GM21717 (cell line): Measurements from ENCODE around the gene BMP2.

Experiments
- ATAC-seq: cut with Tn5 transposase; IDR thresholded peaks from one replicate; pipeline ENCODE4 v1.9.1; 2021; ENCODE audit warnings: mild to moderate bottlenecking, moderate library complexity; ENCODE audit not compliant: unreplicated experiment

Gene BMP2

DNA sequence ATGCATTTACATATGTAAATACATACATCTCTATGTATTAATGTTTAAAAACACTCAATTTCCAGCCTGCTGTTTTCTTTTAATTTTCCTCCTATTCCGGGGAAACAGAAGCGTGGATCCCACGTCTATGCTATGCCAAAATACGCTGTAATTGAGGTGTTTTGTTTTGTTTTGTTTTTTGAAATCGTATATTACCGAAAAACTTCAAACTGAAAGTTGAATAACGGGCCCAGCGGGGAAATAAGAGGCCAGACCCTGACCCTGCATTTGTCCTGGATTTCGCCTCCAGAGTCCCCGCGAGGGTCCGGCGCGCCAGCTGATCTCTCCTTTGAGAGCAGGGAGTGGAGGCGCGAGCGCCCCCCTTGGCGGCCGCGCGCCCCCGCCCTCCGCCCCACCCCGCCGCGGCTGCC is 355 bp upstream of the BMP2 start:
- no peak for ATAC-seq

DNA sequence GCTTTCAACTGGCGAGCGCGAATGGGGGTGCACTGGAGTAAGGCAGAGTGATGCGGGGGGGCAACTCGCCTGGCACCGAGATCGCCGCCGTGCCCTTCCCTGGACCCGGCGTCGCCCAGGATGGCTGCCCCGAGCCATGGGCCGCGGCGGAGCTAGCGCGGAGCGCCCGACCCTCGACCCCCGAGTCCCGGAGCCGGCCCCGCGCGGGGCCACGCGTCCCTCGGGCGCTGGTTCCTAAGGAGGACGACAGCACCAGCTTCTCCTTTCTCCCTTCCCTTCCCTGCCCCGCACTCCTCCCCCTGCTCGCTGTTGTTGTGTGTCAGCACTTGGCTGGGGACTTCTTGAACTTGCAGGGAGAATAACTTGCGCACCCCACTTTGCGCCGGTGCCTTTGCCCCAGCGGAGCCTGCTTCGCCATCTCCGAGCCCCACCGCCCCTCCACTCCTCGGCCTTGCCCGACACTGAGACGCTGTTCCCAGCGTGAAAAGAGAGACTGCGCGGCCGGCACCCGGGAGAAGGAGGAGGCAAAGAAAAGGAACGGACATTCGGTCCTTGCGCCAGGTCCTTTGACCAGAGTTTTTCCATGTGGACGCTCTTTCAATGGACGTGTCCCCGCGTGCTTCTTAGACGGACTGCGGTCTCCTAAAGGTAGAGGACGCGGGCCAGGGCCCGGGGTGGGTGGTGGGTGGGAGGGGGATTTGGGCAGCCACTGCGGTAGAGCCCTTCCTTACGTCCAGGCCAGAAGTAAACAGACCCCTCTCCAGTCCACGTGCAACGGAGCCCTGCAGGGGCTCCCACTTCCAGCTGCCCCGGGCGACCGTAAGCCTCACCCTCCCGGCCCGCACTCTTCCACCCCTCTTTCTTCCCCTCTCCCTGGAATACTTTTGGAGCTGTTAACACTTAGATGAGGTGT is 998 bp downstream of the BMP2 start:
- ATAC-seq: no peak

DNA sequence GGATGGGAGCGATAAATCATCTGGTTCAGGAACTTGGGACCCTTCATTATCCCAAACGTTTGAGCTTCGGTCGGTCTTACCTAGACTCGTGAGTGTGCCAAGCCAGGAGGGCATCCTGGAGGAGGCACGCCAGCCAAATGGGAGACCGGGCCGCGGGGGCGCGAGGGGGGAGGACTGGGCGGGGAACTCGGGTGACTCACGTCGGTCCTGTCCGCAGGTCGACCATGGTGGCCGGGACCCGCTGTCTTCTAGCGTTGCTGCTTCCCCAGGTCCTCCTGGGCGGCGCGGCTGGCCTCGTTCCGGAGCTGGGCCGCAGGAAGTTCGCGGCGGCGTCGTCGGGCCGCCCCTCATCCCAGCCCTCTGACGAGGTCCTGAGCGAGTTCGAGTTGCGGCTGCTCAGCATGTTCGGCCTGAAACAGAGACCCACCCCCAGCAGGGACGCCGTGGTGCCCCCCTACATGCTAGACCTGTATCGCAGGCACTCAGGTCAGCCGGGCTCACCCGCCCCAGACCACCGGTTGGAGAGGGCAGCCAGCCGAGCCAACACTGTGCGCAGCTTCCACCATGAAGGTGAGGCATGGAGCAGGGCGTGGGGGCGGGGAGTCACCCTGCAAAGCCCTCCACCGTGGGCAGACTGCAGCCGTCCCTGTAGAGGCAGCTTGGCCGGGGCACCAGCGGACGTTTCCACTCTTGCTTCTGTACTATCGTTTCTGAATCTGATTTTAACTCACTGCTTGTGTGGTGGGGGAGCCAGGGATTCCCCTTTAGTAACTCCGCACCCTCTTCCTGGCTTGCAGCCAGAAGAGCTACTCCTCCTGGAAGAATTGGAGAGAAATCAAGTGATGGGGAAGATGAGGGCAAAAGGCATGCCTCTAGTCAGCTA is 2.7 kb downstream of the BMP2 start:
- no peak for ATAC-seq

DNA sequence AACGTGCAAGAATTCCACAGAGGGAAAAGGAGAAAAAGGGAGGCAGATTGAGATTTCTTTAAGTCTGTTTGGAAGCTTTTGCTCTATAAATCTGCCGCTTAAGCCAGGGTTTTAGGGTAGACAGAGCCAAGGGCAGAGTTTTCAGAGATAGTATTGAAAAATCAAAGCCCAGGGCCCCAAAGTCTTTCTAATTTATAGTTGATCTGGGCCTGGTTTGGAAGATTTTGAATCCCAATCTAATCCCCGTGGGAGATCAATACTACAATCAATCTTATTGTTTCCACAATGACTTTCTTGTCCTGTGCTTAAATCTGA is 3.3 kb downstream of the BMP2 start:
- no peak for ATAC-seq

DNA sequence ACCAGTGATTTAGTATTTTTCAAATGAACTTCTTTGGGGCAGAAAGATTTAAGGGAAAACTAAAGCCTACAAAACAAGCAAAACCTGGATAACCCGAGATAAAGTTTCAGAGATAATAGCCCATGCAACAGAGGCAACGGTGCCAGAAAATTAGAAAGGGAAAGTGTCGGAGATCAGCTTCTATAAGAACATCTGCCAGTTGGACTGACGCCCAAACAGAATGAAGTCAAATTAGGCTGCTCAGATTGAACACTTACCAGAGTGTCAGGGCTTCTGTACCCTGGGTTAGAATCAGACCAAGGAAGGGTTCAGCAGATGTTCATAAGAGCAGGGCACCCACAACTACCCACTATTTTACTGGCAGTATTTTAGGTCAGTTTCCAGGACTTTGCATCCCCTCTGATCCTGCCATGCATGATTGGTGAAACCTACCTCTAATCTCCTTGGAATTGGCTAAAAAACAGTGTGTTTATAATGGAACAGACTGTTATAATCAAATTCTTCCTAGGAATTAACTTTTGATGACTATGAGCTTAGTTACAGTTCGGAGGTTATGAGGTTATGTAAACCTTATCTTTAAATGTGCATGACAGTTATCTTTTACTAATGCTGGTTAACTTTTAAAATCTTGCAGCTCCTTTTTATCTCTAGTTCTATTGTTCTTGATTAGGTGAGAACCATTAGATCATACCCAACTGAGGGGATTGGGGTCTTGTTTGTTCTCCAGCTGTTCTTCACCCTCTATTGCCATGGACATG is 13.1 kb downstream of the BMP2 start:
- no peak for ATAC-seq

DNA sequence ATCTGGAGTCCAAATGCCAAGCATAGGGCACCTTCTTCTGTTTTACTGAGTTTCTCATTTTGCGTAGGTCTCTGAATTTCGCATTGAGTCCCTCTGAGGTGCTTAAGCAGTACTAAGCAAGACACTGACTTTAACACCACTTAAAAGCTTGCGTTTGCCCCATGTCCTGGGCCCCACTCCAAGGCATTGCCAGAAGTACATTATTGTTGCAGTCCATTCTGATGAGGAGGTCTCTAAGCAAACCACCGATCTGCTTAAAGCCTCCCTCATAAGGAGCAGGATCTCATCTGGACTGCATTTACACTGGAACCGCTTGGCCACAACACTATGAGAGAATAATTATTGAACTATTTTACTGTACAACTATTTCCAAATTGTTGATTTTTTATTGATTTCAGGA is 16.3 kb downstream of the BMP2 start:
- no peak for ATAC-seq

DNA sequence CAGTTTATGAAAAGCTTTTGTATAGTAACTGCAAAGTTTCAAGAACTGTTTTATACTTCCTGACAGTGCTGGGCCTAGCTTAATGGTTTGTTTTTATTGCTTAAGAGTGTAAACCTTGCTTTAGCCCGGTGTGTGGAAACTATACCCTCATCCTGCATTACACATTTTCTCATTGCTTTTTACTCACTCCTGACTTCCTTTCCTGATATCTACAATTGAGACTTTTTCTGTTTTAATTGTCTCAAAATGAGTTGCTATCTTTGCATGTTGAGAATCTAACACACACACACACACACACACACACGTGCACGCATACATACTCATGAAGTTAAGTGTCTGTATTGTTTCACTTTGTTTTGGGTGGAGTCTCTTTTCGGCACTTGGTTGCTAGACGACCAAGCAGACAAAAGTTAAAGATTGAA is 16.7 kb downstream of the BMP2 start:
- ATAC-seq: no peak

DNA sequence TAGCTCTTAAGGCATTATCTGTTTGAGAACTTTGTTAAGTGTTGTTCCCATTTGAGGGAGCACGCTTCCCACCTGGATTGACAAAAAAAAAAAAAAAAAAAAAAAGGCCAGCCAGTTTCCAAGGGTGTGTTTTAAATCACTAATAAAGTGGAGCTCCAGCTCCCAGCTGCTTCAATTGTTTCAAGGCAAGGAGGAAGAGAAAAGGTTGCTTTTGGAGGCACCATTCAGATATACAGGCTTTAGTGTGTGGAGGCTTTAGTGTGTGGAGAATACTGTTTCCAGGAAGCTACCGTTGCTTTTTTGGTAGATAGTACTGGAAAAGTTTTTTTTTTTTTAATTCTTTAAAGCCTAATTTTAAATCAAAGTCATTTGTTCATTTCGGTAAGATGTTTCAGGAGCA is 17.3 kb downstream of the BMP2 start:
- ATAC-seq: no peak

DNA sequence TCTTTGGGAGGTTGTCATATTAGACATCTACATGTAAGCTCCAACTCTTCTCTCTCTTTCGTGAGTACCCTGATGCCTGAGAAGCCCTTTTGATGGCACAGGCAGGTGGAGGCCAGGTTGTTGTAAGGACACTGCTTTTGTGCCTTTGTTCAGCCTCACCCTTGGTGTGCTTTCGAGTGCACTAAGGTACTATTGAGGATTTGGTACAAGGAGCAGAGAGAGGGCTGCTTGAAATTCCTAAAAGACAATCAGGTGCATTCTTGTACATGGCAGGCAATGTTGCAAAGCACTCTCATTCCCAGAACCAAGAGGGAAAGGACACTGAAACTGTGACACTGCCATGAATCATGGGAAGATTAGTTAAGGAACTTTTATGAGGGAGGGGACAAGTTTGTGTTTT is 19.1 kb downstream of the BMP2 start:
- no peak for ATAC-seq

DNA sequence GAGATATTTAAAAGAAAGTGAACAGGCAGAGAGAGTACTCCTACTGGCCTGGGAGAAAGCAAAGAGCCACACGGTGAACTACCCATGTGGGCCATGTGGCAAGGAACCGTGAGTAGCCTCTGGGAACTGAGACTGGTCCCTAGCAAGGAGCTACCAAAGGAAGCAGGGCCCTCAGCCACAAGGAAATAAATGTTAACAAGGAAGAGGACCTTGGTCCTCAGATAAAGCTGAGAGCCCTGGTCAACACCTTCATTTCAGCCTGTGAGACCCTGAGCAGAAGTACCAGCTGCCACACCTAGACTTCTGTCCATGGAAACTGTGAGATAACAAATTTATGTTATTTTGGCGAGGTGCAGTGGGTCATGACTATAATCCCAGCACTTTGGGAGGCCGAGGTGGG is 25.3 kb downstream of the BMP2 start:
- ATAC-seq: no peak

DNA sequence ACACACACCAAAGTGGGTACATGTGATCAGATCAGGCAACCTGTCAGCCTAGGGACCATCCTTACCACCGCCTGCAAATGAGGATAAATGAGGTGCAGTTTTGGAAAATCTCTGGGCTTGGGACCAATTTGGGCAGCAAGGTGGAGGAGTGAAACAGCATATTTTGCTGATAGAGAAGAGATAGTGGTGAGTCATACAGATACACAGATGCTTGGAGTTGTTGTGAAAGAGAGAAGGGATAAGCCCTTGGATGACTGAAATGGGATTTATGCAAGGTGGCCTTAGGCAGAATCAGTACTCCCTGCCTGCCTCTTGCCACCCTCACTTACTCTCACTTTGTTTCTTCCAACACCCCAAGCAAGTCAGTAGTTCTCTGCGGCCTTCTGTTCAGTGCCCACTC is 34.7 kb downstream of the BMP2 start:
- ATAC-seq: no peak

DNA sequence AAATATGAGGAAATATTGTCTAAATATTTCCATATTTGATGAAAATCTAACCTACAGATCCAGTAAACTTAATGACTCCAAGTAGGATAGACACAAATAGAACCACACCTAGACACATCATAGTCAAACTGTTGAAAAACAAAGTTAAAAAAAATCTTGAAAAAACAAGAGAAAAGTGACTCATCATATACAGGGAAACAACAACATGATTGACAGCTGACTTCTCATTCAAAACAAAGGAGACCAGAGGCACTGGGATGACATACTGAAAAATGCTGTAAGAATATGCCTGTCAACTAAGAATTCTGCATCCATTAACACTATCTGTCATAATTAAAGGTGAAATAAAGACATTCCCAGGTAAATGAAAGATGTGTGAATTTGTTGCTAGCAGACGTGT is 38.8 kb downstream of the BMP2 start:
- ATAC-seq: no peak

DNA sequence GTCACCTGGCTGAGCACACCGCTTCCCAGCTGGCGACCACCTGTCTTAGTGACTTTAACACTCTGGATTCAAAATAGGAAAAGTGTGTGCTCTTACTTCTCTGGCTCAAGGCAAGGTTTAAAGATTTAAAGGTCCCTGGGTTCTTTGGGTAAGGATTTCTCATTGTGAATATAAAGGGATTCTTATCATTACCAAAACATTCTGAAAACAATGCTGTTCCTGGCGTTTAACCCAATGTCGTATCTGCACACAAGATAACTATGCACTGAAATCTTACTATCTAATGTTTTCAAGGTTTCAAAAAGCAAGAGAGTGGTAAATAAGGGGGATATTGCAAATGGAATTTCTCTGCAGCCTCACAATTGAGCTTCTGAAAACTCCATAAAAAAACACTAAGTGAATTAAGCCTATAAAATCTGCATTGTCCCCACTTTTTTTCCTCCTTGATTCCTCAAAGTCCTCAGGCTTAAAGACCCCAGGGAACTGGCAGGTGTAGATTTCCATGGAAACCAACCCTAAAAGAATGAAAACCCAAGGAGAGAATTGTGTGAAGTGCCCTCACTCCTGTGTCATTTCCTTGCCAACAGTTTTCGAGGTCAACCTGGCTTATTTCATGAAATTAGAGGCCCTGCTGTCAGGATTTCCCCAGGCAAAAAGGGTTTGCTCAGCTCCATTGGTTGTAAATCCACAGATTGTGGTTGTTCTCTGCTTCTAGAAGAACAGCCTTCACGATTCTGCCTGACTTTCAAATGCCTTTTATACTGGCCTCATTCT is 44.0 kb downstream of the BMP2 start:
- ATAC-seq: no peak

DNA sequence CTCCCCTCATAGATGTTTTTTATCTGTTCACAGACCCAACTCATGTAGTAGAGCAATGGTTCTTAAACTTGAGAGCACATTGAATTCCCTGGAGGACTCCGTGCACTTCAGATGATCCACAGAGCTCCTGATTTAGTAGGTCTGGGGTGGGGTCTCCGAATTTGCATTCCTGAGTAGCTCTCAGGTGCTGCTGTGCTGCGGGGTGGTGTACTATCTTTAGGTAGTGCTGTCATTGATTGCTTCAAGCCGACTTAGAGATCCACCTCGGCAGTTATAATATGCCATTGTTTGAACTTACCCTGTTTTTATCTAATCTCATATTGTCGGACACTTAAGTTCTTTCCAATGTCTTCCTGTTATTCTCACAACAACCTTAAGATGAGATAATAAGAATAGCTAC is 45.0 kb downstream of the BMP2 start:
- no peak for ATAC-seq

DNA sequence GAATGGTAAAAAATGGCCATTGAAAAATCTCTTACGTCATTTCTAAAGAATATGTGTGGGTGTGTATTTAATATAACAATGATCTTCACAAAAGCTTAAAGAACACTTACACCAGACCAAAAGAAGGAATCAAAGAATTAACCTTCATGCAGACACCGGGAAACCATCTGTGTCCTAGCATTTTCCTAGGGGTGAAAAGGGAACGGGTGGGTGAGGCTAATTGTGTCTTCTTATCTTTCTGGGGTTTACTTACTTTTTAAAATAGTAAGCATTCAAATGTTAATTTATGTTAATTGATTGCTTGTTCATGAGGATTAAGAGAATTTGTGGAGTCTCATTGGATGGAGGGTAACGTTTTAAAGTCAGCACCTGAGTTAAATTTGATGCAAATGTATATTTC is 47.5 kb downstream of the BMP2 start:
- ATAC-seq: no peak

DNA sequence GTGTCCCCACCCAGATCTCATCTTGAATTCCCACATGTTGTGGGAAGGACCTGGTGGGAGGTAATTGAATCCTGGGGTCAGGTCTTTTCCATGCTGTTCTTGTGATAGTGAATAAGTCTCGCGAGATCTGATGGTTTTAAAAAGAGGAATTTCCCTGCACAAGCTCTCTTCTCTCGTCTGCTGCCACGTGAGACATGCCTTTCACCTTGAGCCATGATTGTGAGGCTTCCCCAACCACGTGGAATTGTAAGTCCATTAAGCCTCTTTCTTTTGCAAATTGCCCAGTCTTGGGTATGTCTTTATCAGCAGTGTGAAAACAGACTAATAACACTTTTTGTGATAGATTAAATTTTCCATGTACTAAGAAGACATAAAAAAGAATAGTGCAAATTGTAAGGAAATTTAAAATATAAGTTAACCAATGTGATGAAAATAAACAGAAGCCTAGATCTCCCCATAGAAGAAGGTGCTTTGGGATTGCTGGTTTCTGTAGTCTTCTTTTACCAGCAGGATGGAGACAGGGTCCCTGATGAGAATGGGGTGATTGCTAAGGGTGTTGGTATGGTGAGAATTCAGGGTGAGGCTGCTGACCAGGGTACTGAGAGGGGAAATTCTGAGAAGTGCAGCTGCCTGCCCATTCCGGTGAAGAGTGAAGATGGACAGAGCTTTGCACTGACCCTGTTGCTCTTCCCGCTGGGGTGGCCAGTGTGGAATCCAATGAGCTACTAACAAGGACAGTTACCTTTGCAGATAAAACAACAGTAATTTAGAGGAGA is 50.7 kb downstream of the BMP2 start:
- no peak for ATAC-seq

DNA sequence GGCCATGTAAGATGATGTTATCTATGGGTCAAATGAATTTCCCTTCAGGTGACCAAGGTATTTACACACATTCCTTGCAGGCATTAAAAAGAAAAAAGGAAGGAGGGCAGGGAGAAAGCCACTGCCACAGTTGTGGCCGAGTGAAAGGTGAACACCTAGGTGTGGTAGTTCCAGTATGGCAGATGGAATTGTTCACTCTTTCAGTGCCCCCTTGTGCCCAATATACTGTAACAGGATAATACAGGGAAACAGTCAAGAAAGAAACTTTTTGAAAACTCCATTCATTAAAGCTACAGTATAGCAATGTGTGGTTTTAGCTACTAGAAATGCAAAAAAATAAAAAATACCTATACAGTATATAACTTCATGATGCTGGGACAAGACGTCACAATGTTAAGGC is 52.1 kb downstream of the BMP2 start:
- no peak for ATAC-seq

DNA sequence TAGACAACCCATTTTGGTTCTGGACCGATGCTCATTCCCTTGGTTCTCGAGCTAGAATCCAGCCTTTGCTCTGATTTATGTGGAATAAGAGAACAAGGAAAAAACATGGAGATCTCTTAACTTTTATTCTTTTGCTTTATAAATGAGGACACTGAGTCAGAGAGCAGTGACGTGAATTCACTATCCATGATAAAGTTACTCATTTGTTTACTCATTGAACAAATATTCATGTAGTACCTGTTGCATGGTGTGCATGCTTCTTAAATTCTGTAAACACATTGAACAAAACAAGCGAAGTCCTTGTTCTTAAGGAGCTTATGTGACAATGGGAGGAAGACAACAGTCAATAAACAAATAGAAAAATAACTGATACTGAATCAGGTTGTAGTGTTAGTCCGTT is 56.9 kb downstream of the BMP2 start:
- no peak for ATAC-seq

DNA sequence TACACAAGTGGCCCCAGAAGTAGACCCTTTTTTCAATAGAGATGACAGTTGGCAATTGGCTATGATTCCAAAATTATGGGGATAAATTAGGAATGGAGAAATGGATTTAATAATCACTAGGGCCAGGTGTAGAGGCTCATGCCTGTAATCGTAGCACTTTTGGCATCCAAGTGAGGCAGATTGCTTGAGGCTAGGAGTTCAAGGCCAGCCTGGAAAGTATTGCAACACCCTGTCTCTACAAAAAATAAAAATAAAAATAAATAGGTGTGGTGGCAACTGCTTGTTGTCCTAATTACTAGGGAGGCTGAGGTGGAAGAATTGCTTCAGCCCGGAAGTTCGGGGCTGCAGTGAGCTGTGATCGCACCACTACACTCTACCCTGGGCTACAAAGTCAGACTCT is 60.0 kb downstream of the BMP2 start:
- no peak for ATAC-seq
